Esophagus squamous epithelium (tissue), 4 donors: ENCODE measurements around the gene LILRB5.
"Not testable (repeated sequence)": the region's sequence is repeated elsewhere in the genome, so short reads cannot be mapped to it uniquely, and the experiment has no call there.

ENCODE experiments used
- POLR2A ChIP-seq, 4 donors: fragments of 450-650 bp; IDR thresholded peaks; one replicate each; pipeline ENCODE4 v1.6.1; 2017; ENCODE audit warnings: antibody characterized with exemption in 4 of 4, mild to moderate bottlenecking in 4 of 4, moderate library complexity in 3 of 4
- TF ChIP-seq, protein P1 (sequence below), 6 experiments: fragments of 450-650 bp in 4 of 6; fragments of 200-600 bp in 2 of 6; sonication (generic) in 2 of 6; IDR thresholded peaks; one replicate each; pipeline ENCODE4 v1.5.1; 2016 to 2019; ENCODE audit warnings: antibody characterized with exemption in 6 of 6, mild to moderate bottlenecking in 4 of 6, moderate library complexity in 4 of 6

DNA sequence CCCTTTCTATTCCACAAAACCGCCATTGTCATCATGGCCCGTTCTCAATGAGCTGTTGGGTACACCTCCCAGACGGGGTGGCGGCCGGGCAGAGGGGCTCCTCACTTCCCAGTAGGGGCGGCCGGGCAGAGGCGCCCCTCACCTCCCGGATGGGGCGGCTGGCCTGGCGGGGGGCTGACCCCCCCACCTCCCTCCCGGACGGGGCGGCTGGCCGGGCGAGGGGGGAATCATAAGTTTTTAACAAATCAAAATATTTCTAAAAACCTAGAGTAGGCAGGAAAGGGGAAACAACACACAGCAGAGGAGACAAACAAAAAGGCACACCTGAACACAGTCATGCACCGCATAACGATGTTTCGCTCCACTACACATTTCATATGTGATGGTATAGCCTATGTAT, 42.3 kb downstream of the LILRB5 start:
- TF ChIP-seq, protein P1, sequence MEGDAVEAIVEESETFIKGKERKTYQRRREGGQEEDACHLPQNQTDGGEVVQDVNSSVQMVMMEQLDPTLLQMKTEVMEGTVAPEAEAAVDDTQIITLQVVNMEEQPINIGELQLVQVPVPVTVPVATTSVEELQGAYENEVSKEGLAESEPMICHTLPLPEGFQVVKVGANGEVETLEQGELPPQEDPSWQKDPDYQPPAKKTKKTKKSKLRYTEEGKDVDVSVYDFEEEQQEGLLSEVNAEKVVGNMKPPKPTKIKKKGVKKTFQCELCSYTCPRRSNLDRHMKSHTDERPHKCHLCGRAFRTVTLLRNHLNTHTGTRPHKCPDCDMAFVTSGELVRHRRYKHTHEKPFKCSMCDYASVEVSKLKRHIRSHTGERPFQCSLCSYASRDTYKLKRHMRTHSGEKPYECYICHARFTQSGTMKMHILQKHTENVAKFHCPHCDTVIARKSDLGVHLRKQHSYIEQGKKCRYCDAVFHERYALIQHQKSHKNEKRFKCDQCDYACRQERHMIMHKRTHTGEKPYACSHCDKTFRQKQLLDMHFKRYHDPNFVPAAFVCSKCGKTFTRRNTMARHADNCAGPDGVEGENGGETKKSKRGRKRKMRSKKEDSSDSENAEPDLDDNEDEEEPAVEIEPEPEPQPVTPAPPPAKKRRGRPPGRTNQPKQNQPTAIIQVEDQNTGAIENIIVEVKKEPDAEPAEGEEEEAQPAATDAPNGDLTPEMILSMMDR (IDR thresholded peaks at IDR 0.05), result not testable (repeated sequence)
- TF ChIP-seq POLR2A (IDR thresholded peaks at IDR 0.05), result not testable (repeated sequence)
